Measurements from ENCODE around the gene SMARCA4. TPM values are rescaled to one million over a fixed set of nuclear protein-coding genes. Genes with fewer than 3 reads are reported as not detected.

The SMARCA4 gene
- 55.4 and 64.5 TPM in 2 replicates for total RNA-seq

DNA sequence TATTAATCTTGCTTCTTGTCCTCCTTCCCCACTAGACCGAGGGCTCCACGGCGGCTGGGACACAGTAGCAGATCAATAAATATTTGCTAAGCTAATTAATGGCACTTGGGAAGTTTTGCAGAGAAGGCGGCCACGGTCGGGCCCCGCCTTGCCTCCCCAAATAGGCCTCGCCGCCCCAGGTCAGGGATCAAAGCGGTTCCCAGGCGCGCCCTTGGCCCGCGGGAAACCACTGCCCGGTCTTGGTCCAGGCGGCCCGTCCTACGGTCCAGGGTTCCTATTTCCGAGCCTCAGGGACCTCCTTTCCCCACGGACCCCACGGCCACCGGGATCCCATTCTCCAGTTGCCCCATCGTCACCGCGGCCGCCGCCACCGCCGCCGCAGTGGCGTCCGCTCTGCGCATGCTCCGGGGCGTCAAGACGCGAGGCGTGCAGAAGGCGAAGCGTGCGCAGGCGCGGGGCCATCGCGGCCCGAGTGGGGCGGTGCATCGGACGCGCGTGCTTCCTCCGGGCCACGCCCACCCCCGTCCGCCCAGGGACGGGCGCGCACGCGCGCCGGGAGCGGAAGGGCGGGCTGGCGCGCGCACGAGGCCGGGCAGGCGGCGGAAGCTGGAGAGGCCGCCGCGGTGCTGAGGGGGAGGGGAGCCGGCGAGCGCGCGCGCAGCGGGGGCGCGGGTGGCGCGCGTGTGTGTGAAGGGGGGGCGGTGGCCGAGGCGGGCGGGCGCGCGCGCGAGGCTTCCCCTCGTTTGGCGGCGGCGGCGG lies at the start of gene SMARCA4:
Gene SMARCA4, plus strand, starts transcription at position 717 of the 759 bp plus-strand sequence. CDS start 23,122 bp downstream, outside the sequence.

DNA sequence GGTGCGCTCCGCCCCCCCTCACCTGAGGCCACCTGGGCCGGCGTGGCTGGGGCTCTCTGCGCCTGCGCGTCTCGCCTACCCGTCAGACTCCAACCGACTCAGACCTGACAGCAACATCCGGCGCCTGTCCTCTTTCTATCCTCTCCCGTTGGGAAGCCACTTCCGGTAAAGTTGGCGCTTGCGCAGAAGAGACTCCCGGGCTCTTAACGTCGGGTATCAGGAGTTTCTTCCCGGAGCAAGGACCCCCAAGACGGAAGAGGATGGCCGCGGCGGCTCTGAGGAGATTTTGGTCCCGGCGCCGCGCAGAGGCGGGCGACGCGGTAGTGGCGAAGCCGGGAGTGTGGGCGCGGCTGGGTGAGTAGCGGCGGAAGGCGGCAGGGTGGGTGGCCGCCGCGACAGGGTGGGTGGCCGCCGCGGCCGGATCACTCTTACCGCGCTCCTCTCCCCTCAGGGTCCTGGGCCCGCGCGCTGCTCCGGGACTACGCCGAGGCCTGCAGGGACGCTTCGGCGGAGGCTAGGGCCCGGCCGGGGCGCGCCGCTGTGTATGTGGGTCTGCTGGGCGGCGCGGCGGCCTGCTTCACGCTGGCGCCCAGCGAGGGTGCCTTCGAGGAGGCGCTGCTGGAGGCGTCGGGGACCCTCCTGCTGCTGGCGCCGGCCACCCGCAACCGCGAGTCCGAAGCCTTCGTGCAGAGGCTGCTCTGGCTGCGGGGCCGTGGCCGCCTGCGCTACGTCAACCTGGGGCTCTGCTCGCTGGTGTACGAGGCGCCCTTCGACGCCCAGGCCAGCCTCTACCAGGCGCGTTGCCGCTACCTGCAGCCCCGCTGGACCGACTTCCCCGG lies 32.0 kb upstream of the SMARCA4 start, which contains the start of the genes TIMM29 and YIPF2:
Gene TIMM29, plus strand, starts transcription at position 249 of the 839 bp plus-strand sequence. Its CDS starts 12 bp downstream, at position 261.
Gene YIPF2, minus strand, starts transcription at position 77 of the 839 bp plus-strand sequence. CDS start 229 bp downstream, outside the sequence.

DNA sequence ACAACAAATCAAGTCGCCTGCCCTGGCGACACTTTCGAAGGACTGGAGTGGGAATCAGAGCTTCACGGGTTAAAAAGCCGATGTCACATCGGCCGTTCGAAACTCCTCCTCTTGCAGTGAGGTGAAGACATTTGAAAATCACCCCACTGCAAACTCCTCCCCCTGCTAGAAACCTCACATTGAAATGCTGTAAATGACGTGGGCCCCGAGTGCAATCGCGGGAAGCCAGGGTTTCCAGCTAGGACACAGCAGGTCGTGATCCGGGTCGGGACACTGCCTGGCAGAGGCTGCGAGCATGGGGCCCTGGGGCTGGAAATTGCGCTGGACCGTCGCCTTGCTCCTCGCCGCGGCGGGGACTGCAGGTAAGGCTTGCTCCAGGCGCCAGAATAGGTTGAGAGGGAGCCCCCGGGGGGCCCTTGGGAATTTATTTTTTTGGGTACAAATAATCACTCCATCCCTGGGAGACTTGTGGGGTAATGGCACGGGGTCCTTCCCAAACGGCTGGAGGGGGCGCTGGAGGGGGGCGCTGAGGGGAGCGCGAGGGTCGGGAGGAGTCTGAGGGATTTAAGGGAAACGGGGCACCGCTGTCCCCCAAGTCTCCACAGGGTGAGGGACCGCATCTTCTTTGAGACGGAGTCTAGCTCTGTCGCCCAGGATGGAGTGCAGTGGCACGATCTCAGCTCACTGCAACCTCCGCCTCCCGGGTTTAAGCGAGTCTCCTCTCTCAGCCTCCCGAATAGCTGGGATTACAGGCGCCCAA lies 128.6 kb downstream of the SMARCA4 start, which contains the start of gene LDLR:
Gene LDLR, plus strand, starts transcription at position 210 of the 760 bp plus-strand sequence. Its CDS starts 86 bp downstream, at position 296.

Other genes starting within 250 kb of the SMARCA4 start
- gene DNM2, start 243.0 kb upstream of the SMARCA4 start, total RNA-seq, result 57.1 and 70.9 TPM in 2 replicates
- 37.4 and 47.1 TPM in 2 replicates for gene TMED1, start 124.8 kb upstream of the SMARCA4 start, total RNA-seq
- 0.69 and 0.78 TPM in 2 replicates for gene C19orf38, start 112.6 kb upstream of the SMARCA4 start, total RNA-seq
- gene CARM1, start 89.5 kb upstream of the SMARCA4 start, total RNA-seq, result 35.6 and 38.9 TPM in 2 replicates
- 57.0 and 63.0 TPM in 2 replicates for gene YIPF2, start 32.4 kb upstream of the SMARCA4 start, total RNA-seq
- gene TIMM29, start 32.2 kb upstream of the SMARCA4 start, total RNA-seq, result 27.0 and 31.1 TPM in 2 replicates
- gene LDLR, start 128.4 kb downstream of the SMARCA4 start, total RNA-seq, result 131 and 134 TPM in 2 replicates
- 9.0 and 14.4 TPM in 2 replicates for gene SPC24, start 194.8 kb downstream of the SMARCA4 start, total RNA-seq
- gene KANK2, start 236.5 kb downstream of the SMARCA4 start, total RNA-seq, result 538 and 563 TPM in 2 replicates

Data from cardiac ventricle fibroblast (primary cell).